Stomach (tissue), 9 donors: Measurements from ENCODE around the gene ZNF440. TPM values are rescaled to one million over a fixed set of nuclear protein-coding genes. Genes with fewer than 3 reads are reported as not detected.

Experiments
- DNase-seq, 2 donors: peaks; one replicate each; pipeline versions ENCODE4 v3.0.0 to v3.0.0-alpha.2; 2013 to 2019
- H3K27ac ChIP-seq, 5 donors: fragments of 200-600 bp in 4 of 5; sonication (generic) in 4 of 5; one replicate each; pipeline ENCODE4 v1.5.1; 2013 to 2019; ENCODE audit warnings: mild to moderate bottlenecking in 1 of 5, moderate library complexity in 1 of 5
- H3K27me3 ChIP-seq, 3 donors: fragments of 200-600 bp; sonication (generic); one replicate each; pipeline ENCODE4 v1.5.1; 2017 to 2019; ENCODE audit warnings: mixed run types in 1 of 3
- H3K36me3 ChIP-seq, 4 donors: fragments of 200-600 bp; sonication (generic); 1 replicate in 3 of 4; 2 replicates in 1 of 4; pipeline ENCODE4 v1.5.1; 2016 to 2019
- H3K4me1 ChIP-seq, 4 donors: fragments of 200-600 bp; sonication (generic); one replicate each; pipeline ENCODE4 v1.5.1; 2016 to 2019
- H3K4me3 ChIP-seq, 4 donors: fragments of 200-600 bp; sonication (generic) in 3 of 4; one replicate each; pipeline ENCODE4 v1.5.1; 2016 to 2019; ENCODE audit warnings: mild to moderate bottlenecking in 1 of 4
- H3K9me3 ChIP-seq, 4 donors: fragments of 200-600 bp; sonication (generic); one replicate each; pipeline ENCODE4 v1.5.1; 2016 to 2019
- EP300 ChIP-seq: sonication (generic); formaldehyde crosslinking; IDR thresholded peaks from one replicate; pipeline ENCODE4 v1.6.1; 2017; ENCODE audit warnings: antibody characterized with exemption
- POLR2A ChIP-seq, 4 donors: fragments of 450-650 bp; IDR thresholded peaks; one replicate each; pipeline ENCODE4 v1.6.1; 2016; ENCODE audit warnings: antibody characterized with exemption in 4 of 4, control low read depth in 2 of 4, mild to moderate bottlenecking in 1 of 4, moderate library complexity in 1 of 4
- POLR2AphosphoS5 ChIP-seq, 3 donors: sonication (generic); formaldehyde crosslinking; IDR thresholded peaks; one replicate each; pipeline ENCODE4 v1.6.1; 2016; ENCODE audit warnings: antibody characterized with exemption in 3 of 3
- WGBS, 5 donors: extraction: QIAGEN DNeasy Blood & Tissue Kit in 3 of 5; methylation state at CpG; one replicate each; pipeline versions ENCODE4 v1.1.5 to v1.1.7; 2013 to 2018; 5-methylcytosine and 5-hydroxymethylcytosine counted together
- intact Hi-C: fragments of 100-400 bp; cut with DNase I; formaldehyde crosslinking; loops from one replicate; pipeline ENCODE4 v1.15.1; 2023; ENCODE audit warnings: low total_unique reads
- polyA plus RNA-seq, 3 donors: library from polyadenylated mRNA; stranded (reverse); fragments of 200-250 nt; gene quantifications; one replicate each; pipeline ENCODE4 v1.2.3, GENCODE V29; 2013
- total RNA-seq, 5 donors: library from RNA; depleted of rRNA; stranded (reverse); fragments of >200 nt; gene quantifications; one replicate each; pipeline versions ENCODE4 v1.1.0 to v1.2.3, GENCODE V29; 2014 to 2016
- TF ChIP-seq, protein P1 (sequence below), 7 experiments: fragments of 450-650 bp in 4 of 7; fragments of 200-600 bp in 3 of 7; sonication (generic) in 3 of 7; IDR thresholded peaks; one replicate each; pipeline ENCODE4 v1.5.1; 2016 to 2019; ENCODE audit warnings: antibody characterized with exemption in 7 of 7, control low read depth in 2 of 7, mild to moderate bottlenecking in 1 of 7
- donor health status: healthy with polysubstance abuse.
- donor health status: Bipolar disorder and iron deficiency.
- donor health status: healthy.

ZNF440 gene
- total and polyA plus RNA-seq, 8 donors: 3.7 to 106 (median 13.8) TPM

GRCh38 chr19:11882606-11883005 is 68.5 kb downstream of the ZNF440 start:
- DNase-seq: no peak
- 36 to 60% (median 43%) methylated on average over 2 of the region's 2 CpGs for WGBS, 5 donors
- Histone ChIP-seq H3K4me3 (no peak overlapping the region), H3K4me1 (peaks cover 15 to 28% (median 23%) of the 10 kb centered on the region in 4 donors), H3K27me3 (no peaks in the 10 kb centered on the region), H3K27ac (no peak overlapping the region), H3K9me3 (peaks cover 0 to 6% (median 3%) of the 10 kb centered on the region in 4 donors), H3K36me3 (no peaks in the 10 kb centered on the region)
- TF ChIP-seq, protein P1, sequence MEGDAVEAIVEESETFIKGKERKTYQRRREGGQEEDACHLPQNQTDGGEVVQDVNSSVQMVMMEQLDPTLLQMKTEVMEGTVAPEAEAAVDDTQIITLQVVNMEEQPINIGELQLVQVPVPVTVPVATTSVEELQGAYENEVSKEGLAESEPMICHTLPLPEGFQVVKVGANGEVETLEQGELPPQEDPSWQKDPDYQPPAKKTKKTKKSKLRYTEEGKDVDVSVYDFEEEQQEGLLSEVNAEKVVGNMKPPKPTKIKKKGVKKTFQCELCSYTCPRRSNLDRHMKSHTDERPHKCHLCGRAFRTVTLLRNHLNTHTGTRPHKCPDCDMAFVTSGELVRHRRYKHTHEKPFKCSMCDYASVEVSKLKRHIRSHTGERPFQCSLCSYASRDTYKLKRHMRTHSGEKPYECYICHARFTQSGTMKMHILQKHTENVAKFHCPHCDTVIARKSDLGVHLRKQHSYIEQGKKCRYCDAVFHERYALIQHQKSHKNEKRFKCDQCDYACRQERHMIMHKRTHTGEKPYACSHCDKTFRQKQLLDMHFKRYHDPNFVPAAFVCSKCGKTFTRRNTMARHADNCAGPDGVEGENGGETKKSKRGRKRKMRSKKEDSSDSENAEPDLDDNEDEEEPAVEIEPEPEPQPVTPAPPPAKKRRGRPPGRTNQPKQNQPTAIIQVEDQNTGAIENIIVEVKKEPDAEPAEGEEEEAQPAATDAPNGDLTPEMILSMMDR (IDR thresholded peaks at IDR 0.05): no peak
- TF ChIP-seq POLR2AphosphoS5 (IDR thresholded peaks at IDR 0.05) (no peak), POLR2A (IDR thresholded peaks at IDR 0.05) (no peak), EP300 (no peak)
- intact Hi-C loops: no loop called here

Other genes with a start within 250 kb of the ZNF440 start
- gene ACP5, start 236.6 kb upstream of the ZNF440 start, total RNA-seq: 10 to 100 TPM in 2 of 5 donors, 1 to 10 TPM in 2, not detected in 1; 6.1 to 47.5 (median 25.3) TPM
- 10 to 100 TPM; 48.9 to 67.9 (median 67.4) TPM for gene ACP5, start 236.6 kb upstream of the ZNF440 start, polyA plus RNA-seq
- gene ZNF627, start 216.8 kb upstream of the ZNF440 start, total RNA-seq: 10 to 100 TPM in 2 of 5 donors, 1 to 10 TPM in 2, not detected in 1; 1.4 to 21.7 (median 10.7) TPM
- gene ZNF627, start 216.8 kb upstream of the ZNF440 start, polyA plus RNA-seq: 1 to 10 TPM; 5.5 to 6.4 (median 6.3) TPM
- gene ZNF823, start 75.3 kb upstream of the ZNF440 start, total RNA-seq: 10 to 100 TPM in 1 of 5 donors, 1 to 10 TPM in 4; 1.2 to 19.3 (median 5.8) TPM
- gene ZNF823, start 75.3 kb upstream of the ZNF440 start, polyA plus RNA-seq: 1 to 10 TPM; 3.1 to 4.6 (median 4.3) TPM
- 10 to 100 TPM in 4 of 5 donors, 1 to 10 TPM in 1; 6.8 to 29.4 (median 22.8) TPM for gene ZNF441, start 47.3 kb upstream of the ZNF440 start, total RNA-seq
- gene ZNF441, start 47.3 kb upstream of the ZNF440 start, polyA plus RNA-seq: 1 to 10 TPM; 1.7 to 2.9 (median 2.0) TPM
- gene ZNF491, start 15.8 kb upstream of the ZNF440 start, total RNA-seq: 10 to 100 TPM in 1 of 5 donors, 1 to 10 TPM in 2, not detected in 2; 3.1 to 21.4 (median 4.0) TPM
- 1 to 10 TPM in 1 of 3 donors, under 1 TPM in 2; 0.63 to 1.1 (median 0.92) TPM for gene ZNF491, start 15.8 kb upstream of the ZNF440 start, polyA plus RNA-seq
- gene ZNF439, start 34.5 kb downstream of the ZNF440 start, total RNA-seq: 10 to 100 TPM in 3 of 5 donors, 1 to 10 TPM in 1, under 1 TPM in 1; 0.58 to 17.0 (median 13.4) TPM
- 1 to 10 TPM; 2.4 to 3.6 (median 3.1) TPM for gene ZNF439, start 34.5 kb downstream of the ZNF440 start, polyA plus RNA-seq
- gene ZNF69, start 73.5 kb downstream of the ZNF440 start, total RNA-seq: 10 to 100 TPM; 18.0 to 51.8 (median 21.7) TPM
- gene ZNF69, start 73.5 kb downstream of the ZNF440 start, polyA plus RNA-seq: 10 to 100 TPM in 1 of 3 donors, 1 to 10 TPM in 2; 5.1 to 11.7 (median 6.0) TPM
- gene ZNF700, start 110.8 kb downstream of the ZNF440 start, total RNA-seq: 10 to 100 TPM in 4 of 5 donors, 1 to 10 TPM in 1; 8.8 to 25.3 (median 16.5) TPM
- 10 to 100 TPM in 1 of 3 donors, 1 to 10 TPM in 2; 3.5 to 15.4 (median 5.2) TPM for gene ZNF700, start 110.8 kb downstream of the ZNF440 start, polyA plus RNA-seq
- 1 to 10 TPM in 4 of 5 donors, not detected in 1; 2.2 to 5.7 (median 3.3) TPM for gene ZNF763, start 150.8 kb downstream of the ZNF440 start, total RNA-seq
- gene ZNF763, start 150.8 kb downstream of the ZNF440 start, polyA plus RNA-seq: 1 to 10 TPM; 1.3 to 5.0 (median 3.4) TPM
- 10 to 100 TPM in 2 of 5 donors, 1 to 10 TPM in 2, not detected in 1; 1.2 to 19.0 (median 9.2) TPM for gene ZNF433, start 221.4 kb downstream of the ZNF440 start, total RNA-seq
- 1 to 10 TPM; 3.2 to 7.7 (median 3.7) TPM for gene ZNF433, start 221.4 kb downstream of the ZNF440 start, polyA plus RNA-seq
- 1 to 10 TPM in 1 of 5 donors, under 1 TPM in 1, not detected in 3; 0.55 to 4.9 TPM for gene ZNF878, start 238.7 kb downstream of the ZNF440 start, total RNA-seq
- gene ZNF878, start 238.7 kb downstream of the ZNF440 start, polyA plus RNA-seq: under 1 TPM in 2 of 3 donors, not detected in 1; 0.18 to 0.31 TPM